Activated CD8-positive, alpha-beta memory T cell treated with anti-CD3 and anti-CD28 coated beads, Interleukin-2, amount 50 U/mL, for 1 hour (primary cell): ENCODE results near the gene MAPRE2.
"Not testable (repeated sequence)": the region's sequence is repeated elsewhere in the genome, so short reads cannot be mapped to it uniquely, and the experiment has no call there.

ENCODE experiments used
- DNase-seq: peaks from one replicate; pipeline ENCODE4 v3.0.0-alpha.2; 2020; ENCODE audit errors: extremely low read depth

MAPRE2 gene

GRCh38 chr18:35153609-35154272 is 112.5 kb downstream of the MAPRE2 start:
- DNase-seq: no peak

- DNase-seq: no peak
Measured at GRCh38 chr18:35155398-35156117, 114.3 kb downstream of the MAPRE2 start.

- DNase-seq: no peak
Measured at GRCh38 chr18:35157181-35157580, 116.0 kb downstream of the MAPRE2 start.

GRCh38 chr18:35158728-35159450 is 117.7 kb downstream of the MAPRE2 start:
- no peak for DNase-seq

GRCh38 chr18:35159782-35160181 is 118.6 kb downstream of the MAPRE2 start:
- DNase-seq: no peak

- DNase-seq: no peak
Measured at GRCh38 chr18:35161485-35161884, 120.3 kb downstream of the MAPRE2 start.

GRCh38 chr18:35161934-35162333 is 120.7 kb downstream of the MAPRE2 start:
- no peak for DNase-seq

- DNase-seq: no peak
Measured at GRCh38 chr18:35163014-35163539, 121.9 kb downstream of the MAPRE2 start.

GRCh38 chr18:35163721-35164120 is 122.5 kb downstream of the MAPRE2 start:
- no peak for DNase-seq

GRCh38 chr18:35164133-35164532 is 122.9 kb downstream of the MAPRE2 start:
- no peak for DNase-seq

GRCh38 chr18:35167332-35167731 is 126.1 kb downstream of the MAPRE2 start:
- no peak for DNase-seq

GRCh38 chr18:35167857-35168256 is 126.6 kb downstream of the MAPRE2 start:
- no peak for DNase-seq

- DNase-seq: not testable (repeated sequence)
Measured at GRCh38 chr18:35170323-35170722, 129.1 kb downstream of the MAPRE2 start.

GRCh38 chr18:35171315-35171987 is 130.2 kb downstream of the MAPRE2 start:
- no peak for DNase-seq

GRCh38 chr18:35172009-35172408 is 130.8 kb downstream of the MAPRE2 start:
- DNase-seq: no peak

GRCh38 chr18:35172451-35173035 is 131.3 kb downstream of the MAPRE2 start:
- DNase-seq: no peak

- DNase-seq: no peak
Measured at GRCh38 chr18:35174093-35174731, 133.0 kb downstream of the MAPRE2 start.

GRCh38 chr18:35174745-35175144 is 133.5 kb downstream of the MAPRE2 start:
- DNase-seq: no peak

- DNase-seq: no peak
Measured at GRCh38 chr18:35176925-35177324, 135.7 kb downstream of the MAPRE2 start.

GRCh38 chr18:35178260-35178659 is 137.0 kb downstream of the MAPRE2 start:
- no peak for DNase-seq

- DNase-seq: no peak
Measured at GRCh38 chr18:35179906-35180305, 138.7 kb downstream of the MAPRE2 start.
